Measurements from ENCODE around the gene INTS14. TPM values are rescaled to one million over a fixed set of nuclear protein-coding genes. Genes with fewer than 3 reads are reported as not detected.

INTS14 gene
- polyA plus RNA-seq, 6 donors from 2014 or later = 15.1 to 27.4 (median 22.6) TPM

DNA sequence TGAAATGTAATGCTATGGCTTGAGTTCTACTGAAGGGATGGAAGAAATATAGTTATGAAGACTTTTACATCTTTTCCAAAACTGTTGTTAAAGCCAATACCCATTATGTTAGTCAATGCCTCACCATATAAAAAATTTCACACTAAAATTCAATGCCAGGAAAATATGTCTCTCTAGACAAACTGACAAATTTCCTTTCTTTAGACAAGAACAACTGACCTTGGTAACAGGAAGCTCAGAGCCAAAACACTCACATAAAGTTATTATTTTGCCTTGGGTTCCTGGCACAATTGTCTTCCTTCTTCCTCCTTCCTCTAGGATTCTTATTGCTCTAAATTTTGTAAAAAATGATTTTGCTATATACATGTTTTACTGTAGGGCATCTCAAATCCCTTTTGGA lies 26.7 kb downstream of the INTS14 start:
- Mint-ChIP-seq H3K36me3 (peaks cover 11 to 27% of the 10 kb centered on the region in 2 donors), H3K27ac (peak overlapping the region; percentile 61 to 89 (median 76)), H3K9me3 (no peaks in the 10 kb centered on the region), H3K27me3 (no peaks in the 10 kb centered on the region), H3K4me3 (peak overlapping the region in 1 of 8 donors; percentile 8), H3K4me1 (peaks cover 10 to 17% (median 11%) of the 10 kb centered on the region in 3 donors)
- DNase-seq (no peak), ATAC-seq (ENCODE audit: low read depth in 2 of 2) (no peak)

DNA sequence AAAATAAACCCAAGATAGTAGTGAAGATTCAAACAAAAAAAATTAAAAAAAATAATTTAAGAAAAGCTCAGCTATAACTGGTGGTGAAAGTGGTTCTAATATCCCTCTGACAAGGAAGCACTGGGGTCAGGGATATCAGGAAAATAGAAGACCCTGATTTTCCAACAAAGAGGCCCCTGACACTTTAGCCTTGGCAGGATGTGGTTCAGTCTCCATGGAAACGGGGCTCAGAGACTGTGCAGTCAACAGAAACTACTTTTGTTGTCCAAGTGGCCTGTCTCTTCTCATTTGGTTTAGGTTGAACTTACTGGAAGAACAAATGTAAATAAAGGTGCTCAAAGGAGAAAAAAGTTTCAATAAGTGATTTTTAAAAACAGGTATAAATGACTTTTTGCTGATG lies 27.2 kb downstream of the INTS14 start:
- Mint-ChIP-seq H3K27ac (peak overlapping the region; percentile 61 to 89 (median 76)), H3K27me3 (no peaks in the 10 kb centered on the region), H3K4me3 (no peak overlapping the region), H3K36me3 (peaks cover 9 to 27% of the 10 kb centered on the region in 2 donors), H3K9me3 (no peaks in the 10 kb centered on the region), H3K4me1 (peaks cover 10 to 17% (median 11%) of the 10 kb centered on the region in 3 donors)
- ATAC-seq (ENCODE audit: low read depth in 2 of 2) = peak; percentile 48 to 61
- peak; percentile 7 for DNase-seq

DNA sequence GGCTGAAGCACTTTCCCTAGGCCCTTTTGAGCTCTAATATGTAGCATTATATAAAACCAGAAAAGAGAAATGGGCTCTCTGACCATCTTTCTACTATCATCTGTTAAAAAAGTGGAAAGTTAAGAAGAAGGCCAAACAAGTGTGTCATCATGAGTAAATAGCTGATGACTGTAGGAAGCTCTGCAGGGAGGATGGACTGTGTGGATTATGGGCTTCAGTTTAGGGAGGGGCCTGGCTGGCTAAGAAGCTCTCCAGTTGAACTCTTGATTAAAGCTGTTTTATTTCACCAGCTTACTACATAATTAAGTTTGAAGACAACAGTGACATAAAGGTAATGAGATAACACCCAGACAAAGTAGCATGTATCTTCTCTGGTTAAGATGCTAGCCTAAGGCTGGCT lies 30.6 kb downstream of the INTS14 start:
- no peak overlapping the region for H3K4me3 Mint-ChIP-seq

DNA sequence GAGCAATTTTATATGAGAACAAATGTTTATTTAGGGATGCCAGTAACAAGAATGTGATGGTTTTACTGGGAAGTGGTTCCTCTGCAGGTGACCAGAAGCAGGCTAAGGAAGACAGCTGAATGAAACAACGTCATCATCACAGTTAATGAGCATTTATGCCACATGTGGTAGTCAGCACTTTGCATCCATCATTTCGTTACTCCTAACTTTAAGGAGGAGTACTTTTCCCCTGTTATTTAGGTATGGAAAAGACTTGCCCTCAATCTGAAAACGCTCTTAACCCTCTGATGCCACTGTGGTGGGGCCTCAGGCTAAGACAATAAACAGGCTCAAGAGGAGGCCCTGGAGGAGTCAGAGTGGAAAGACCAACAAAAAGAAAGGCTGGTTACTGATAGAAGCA lies 31.2 kb downstream of the INTS14 start:
- H3K36me3 Mint-ChIP-seq = peaks cover 0 to 16% of the 10 kb centered on the region in 2 donors
- H3K27me3 Mint-ChIP-seq = no peaks in the 10 kb centered on the region

More for the DNA sequence above, 30.6 kb downstream of the INTS14 start:
- H3K27ac Mint-ChIP-seq = peak overlapping the region in 2 of 6 donors; percentile 21 to 47
- ATAC-seq (ENCODE audit: low read depth in 2 of 2) = no peak
- peaks cover 0 to 16% of the 10 kb centered on the region in 2 donors for H3K36me3 Mint-ChIP-seq
- no peaks in the 10 kb centered on the region for H3K9me3 Mint-ChIP-seq
- no peak for DNase-seq
- H3K27me3 Mint-ChIP-seq = no peaks in the 10 kb centered on the region
- H3K4me1 Mint-ChIP-seq = peaks cover 16 to 35% (median 21%) of the 10 kb centered on the region in 3 donors

DNA sequence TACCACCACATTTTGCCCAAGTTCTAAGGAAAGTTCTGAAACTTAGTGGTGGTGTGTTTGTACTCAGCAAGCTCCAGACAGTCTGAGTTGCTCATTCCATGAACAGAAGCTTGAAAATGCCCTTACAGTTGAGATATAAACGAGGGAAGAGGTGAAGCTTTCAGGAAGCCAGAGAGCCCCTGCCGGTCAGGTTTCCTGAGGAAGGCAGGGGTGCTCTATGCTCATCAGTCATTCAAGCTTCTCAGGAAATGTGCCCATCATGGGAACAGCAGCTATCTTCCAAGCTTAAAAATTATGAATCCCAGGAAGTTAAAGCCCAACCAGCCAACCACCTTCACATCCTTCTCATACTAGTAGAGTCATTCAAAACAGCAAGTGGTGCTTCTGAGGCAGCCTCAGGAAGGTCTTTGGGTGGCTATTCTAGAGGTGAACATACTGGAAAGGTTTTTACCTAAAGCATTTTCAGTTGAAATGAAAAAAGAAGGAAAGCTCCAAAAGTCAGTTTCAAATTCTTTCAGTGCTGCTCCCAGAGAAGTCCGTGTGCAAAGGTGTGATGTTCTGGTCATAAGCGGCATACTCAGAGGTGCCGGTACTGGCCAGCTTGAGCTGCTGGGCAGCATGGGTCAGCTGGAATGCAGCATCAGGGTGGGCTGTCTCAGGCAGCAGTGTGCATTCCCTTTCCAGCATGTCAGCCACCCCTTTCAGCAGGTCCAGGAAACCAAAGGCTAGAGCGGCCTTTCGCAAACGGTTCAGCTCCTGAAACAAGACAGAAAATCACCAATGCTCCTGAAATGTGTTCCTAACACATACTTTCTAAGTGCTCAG lies 31.8 kb downstream of the INTS14 start:
- Mint-ChIP-seq H3K36me3 (peaks cover 0 to 15% of the 10 kb centered on the region in 2 donors), H3K4me3 (no peak overlapping the region), H3K27me3 (no peaks in the 10 kb centered on the region), H3K9me3 (no peaks in the 10 kb centered on the region), H3K27ac (peak overlapping the region in 2 of 6 donors; percentile 37 to 57), H3K4me1 (peaks cover 13 to 27% (median 21%) of the 10 kb centered on the region in 3 donors)
- DNase-seq (no peak), ATAC-seq (ENCODE audit: low read depth in 2 of 2) (no peak)

More for the DNA sequence above, 31.2 kb downstream of the INTS14 start:
- Mint-ChIP-seq H3K9me3 (no peaks in the 10 kb centered on the region), H3K4me3 (no peak overlapping the region), H3K27ac (peak overlapping the region in 1 of 6 donors; percentile 21), H3K4me1 (peaks cover 16 to 34% (median 21%) of the 10 kb centered on the region in 3 donors)
- DNase-seq (no peak), ATAC-seq (ENCODE audit: low read depth in 2 of 2) (no peak)

DNA sequence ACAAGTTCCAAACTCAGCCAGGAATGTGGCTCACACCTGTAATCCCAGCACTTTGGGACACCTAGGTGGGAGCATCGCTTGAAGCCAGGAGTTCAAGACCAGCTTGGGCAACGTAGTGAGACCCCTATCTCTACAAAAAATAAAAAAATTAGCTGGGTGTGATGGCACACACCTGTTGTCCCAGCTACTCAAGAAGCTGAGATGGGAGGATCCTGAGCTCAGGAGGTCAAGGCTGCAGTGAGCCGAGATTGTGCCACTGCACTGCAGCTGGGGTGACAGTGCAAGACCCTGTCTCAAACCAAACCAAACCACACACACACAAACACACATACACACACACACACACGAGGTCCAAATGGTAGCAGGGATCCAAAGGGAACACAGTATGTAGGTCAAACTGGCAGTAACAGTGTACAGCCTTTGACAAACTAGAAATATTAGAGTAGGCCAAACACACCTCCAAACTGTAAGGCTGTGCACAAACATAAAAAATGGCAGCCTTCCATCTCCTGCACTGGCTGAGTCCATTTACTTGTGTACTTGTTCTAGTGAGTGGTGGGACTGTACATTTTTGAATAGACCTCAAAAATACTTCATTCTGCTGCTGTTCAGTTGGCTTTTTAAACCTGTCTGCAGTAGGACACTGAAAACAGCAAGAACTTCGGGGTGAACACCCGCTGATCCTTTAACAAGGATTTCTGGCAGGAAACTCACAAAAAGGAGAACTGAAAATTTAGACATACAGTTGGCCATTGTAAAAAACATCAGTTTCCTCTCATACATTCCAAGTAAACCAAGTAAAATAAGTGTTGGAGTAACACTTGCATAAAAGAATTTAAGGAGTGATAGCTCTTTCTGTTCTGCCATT lies 33.6 kb downstream of the INTS14 start:
- DNase-seq (no peak), ATAC-seq (ENCODE audit: low read depth in 2 of 2) (no peak)
- H3K4me3 Mint-ChIP-seq = peak overlapping the region in 1 of 8 donors; percentile 59
- no peaks in the 10 kb centered on the region for H3K27me3 Mint-ChIP-seq
- H3K9me3 Mint-ChIP-seq = no peaks in the 10 kb centered on the region
- peak overlapping the region in 4 of 6 donors; percentile 23 to 76 (median 54) for H3K27ac Mint-ChIP-seq
- peaks cover 0 to 5% of the 10 kb centered on the region in 2 donors for H3K36me3 Mint-ChIP-seq
- H3K4me1 Mint-ChIP-seq = peaks cover 9 to 18% (median 12%) of the 10 kb centered on the region in 3 donors

DNA sequence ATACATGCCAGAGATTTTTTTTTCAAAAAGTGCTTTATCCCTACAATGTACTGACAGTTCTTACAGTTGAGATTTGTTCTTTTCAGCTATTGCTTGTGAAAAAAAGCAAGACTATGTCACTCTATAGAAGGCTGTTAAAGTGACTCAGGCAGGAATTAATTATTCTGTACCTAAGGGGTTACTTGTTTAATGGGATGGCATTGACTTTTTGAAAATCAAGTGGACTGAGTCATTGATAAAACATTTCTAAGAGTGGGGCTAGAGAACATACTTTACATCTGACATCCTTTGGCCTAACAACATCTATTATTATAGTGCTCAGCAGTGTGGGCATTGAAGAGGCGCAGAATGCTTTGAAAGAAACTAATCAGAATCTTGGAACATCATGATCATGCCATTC lies 34.3 kb downstream of the INTS14 start:
- DNase-seq = no peak
- no peaks in the 10 kb centered on the region for H3K9me3 Mint-ChIP-seq
- no peaks in the 10 kb centered on the region for H3K27me3 Mint-ChIP-seq
- H3K36me3 Mint-ChIP-seq = peaks cover 0 to under 1% of the 10 kb centered on the region in 2 donors
- H3K4me1 Mint-ChIP-seq = peaks cover 9 to 18% (median 12%) of the 10 kb centered on the region in 3 donors
- H3K4me3 Mint-ChIP-seq = no peak overlapping the region
- no peak overlapping the region for H3K27ac Mint-ChIP-seq
- no peak for ATAC-seq (ENCODE audit: low read depth in 2 of 2)

DNA sequence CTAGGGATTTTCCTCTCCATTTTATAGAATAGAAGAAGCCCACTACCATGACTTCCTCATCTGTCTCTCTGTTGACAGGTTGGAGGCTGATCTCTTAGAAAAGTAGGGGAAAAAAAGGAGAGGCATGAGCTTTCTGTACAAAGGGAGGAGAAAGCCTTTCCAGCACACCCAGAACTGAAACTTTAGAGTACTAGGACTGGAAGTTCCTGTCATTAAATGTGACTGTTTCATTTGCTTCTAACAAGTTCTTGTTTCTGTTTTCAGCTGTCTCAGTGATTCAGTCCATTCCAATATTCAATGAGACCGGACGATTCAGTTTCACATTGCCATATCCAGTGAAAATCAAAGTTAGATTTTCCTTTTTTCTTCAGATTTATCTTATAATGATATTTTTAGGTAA lies 39.0 kb downstream of the INTS14 start:
- no peak overlapping the region for H3K27ac Mint-ChIP-seq

DNA sequence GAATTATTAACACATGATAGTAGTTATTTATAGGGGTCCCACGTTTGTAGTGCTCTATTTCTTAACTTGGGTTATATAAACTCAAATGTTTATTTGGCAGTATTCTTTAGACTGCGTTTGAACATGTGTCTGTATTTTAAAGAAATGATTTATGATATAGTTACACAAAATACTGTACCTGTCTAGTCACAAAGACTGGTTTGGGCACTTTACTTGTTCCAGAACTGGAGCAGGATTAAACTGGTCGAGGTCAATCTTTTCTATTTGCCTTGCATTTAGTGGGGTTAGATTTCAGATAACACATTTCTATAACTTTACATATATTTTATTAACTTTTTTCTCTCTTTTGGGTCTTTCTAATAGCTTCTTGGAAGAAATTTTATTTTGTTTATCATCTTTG lies 41.2 kb downstream of the INTS14 start:
- Mint-ChIP-seq H3K27me3 (no peaks in the 10 kb centered on the region), H3K27ac (no peak overlapping the region), H3K9me3 (peaks cover 0 to 5% (median 0%) of the 10 kb centered on the region in 7 donors), H3K4me3 (no peak overlapping the region), H3K4me1 (no peaks in the 10 kb centered on the region), H3K36me3 (peaks cover 15 to 31% of the 10 kb centered on the region in 2 donors)
- DNase-seq (no peak), ATAC-seq (ENCODE audit: low read depth in 2 of 2) (no peak)

More for the DNA sequence above, 39.0 kb downstream of the INTS14 start:
- H3K36me3 Mint-ChIP-seq = peaks cover 0 to 12% of the 10 kb centered on the region in 2 donors
- H3K27me3 Mint-ChIP-seq = no peaks in the 10 kb centered on the region
- H3K4me3 Mint-ChIP-seq = no peak overlapping the region
- peaks cover 0 to 1% (median 0%) of the 10 kb centered on the region in 7 donors for H3K9me3 Mint-ChIP-seq
- DNase-seq (no peak), ATAC-seq (ENCODE audit: low read depth in 2 of 2) (no peak)
- peaks cover 0 to 3% (median under 1%) of the 10 kb centered on the region in 3 donors for H3K4me1 Mint-ChIP-seq

DNA sequence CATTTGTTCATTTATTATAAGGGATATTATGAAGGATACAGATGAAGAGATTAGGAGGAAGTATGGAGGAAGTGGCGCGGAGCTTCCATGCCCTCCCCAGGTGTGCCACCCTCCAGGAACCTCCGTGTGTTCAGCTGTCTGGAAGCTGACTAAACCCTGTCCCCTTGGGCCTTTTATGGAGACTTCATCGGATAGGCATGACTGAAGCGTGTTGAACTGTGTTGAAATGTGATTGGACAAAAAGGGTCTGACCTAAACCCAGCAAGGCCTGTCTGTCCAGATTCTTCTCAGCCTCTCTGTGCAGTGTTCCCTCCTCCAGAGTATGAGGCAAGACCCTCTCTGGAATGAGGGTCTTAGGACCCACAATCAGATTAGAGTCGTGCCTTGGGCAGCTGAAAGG lies 49.0 kb downstream of the INTS14 start:
- H3K27ac Mint-ChIP-seq = peak overlapping the region in 1 of 6 donors; percentile 42
- H3K27me3 Mint-ChIP-seq = no peaks in the 10 kb centered on the region
- DNase-seq (no peak), ATAC-seq (ENCODE audit: low read depth in 2 of 2) (no peak)
- peaks cover 31 to 67% of the 10 kb centered on the region in 2 donors for H3K36me3 Mint-ChIP-seq
- H3K4me1 Mint-ChIP-seq = no peaks in the 10 kb centered on the region
- H3K4me3 Mint-ChIP-seq = no peak overlapping the region
- H3K9me3 Mint-ChIP-seq = peaks cover 0 to 5% (median 0%) of the 10 kb centered on the region in 7 donors

DNA sequence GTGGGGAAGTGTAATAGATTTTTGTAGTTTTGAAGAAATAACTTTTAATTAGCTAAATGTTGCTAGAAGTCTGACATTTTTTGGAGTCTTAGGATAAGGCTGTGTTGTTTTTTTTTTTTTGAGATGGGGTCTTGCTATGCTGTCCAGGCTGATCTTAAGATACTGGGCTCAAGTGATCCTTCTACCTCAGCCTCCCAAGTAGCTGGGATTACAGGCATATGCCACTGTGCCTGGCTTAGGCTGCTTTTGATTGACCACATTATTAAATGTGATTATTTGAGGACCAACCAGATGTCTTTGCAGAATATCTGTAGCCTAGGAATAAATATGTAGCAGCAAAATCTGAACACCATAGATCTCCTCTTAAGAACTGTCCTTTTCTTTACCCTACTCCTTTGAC lies 51.0 kb downstream of the INTS14 start:
- ATAC-seq (ENCODE audit: low read depth in 2 of 2) = no peak
- no peaks in the 10 kb centered on the region for H3K9me3 Mint-ChIP-seq
- peak overlapping the region in 1 of 6 donors; percentile 1 for H3K27ac Mint-ChIP-seq
- no peaks in the 10 kb centered on the region for H3K27me3 Mint-ChIP-seq
- H3K4me3 Mint-ChIP-seq = no peak overlapping the region
- H3K4me1 Mint-ChIP-seq = peaks cover 0 to 4% (median 0%) of the 10 kb centered on the region in 3 donors
- H3K36me3 Mint-ChIP-seq = peaks cover 30 to 61% of the 10 kb centered on the region in 2 donors
- DNase-seq = no peak

DNA sequence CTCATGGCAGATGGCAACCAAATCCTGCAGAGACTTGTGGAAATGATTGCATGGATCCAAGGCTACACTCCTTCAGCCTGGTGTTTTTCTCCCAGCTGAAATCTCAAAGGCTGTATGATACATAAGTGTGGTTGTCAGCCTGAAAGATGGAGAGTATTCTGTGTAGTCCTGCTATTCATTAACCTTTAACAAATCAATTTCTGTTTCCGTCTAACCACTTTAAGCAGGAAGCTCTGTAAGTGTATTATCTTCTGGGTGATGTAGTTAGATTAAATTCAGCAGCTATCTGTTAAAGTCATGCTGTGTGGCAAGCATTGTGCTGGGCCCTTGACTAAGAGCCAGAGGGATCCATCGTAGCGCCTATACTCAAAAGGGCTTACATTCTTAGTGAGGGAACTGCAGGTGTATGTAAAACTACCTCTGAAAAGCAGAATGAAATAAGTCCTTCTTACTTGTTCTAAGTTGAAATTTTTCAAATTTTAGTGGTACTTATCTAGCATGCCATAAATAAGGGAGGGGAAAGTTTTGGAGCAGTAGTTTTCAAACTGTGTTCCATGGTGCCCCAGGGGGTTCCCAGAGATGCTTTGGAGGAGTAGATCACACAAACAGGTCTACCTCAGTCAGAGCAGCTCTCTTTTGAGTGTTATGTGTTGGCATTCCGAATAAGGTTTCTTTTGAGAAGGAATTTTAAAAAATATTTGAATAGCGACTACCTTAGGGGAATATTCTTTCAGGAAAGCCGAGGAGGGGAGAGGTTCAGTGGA lies 51.8 kb downstream of the INTS14 start:
- no peak for ATAC-seq (ENCODE audit: low read depth in 2 of 2)
- H3K4me1 Mint-ChIP-seq = peaks cover 0 to 7% (median 0%) of the 10 kb centered on the region in 3 donors
- H3K27me3 Mint-ChIP-seq = no peaks in the 10 kb centered on the region
- no peak overlapping the region for H3K4me3 Mint-ChIP-seq
- peaks cover 25 to 54% of the 10 kb centered on the region in 2 donors for H3K36me3 Mint-ChIP-seq
- no peaks in the 10 kb centered on the region for H3K9me3 Mint-ChIP-seq
- DNase-seq = no peak
- peak overlapping the region in 1 of 6 donors; percentile 20 for H3K27ac Mint-ChIP-seq

DNA sequence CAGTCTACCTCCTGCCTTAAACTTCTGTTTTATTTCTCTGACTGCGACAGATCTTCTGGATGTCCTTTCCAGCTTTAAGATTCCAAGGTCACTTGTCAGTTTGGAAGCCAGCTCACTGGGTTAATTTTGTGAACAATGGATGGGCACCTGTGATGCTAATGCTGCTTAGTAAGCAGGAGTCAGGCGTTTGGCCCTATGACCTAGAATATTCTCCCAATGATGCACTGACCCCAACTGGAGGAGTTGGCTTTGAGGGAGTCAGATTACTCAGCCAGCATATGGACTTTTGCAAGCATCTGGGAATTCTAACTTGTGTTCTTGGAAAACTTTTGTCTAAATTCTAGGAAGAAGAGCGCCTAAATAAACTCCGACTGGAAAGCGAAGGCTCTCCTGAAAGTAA lies 52.6 kb downstream of the INTS14 start:
- no peak overlapping the region for H3K4me3 Mint-ChIP-seq
- no peak for DNase-seq
- peak overlapping the region in 1 of 6 donors; percentile 49 for H3K27ac Mint-ChIP-seq
- peaks cover 0 to 15% (median 0%) of the 10 kb centered on the region in 3 donors for H3K4me1 Mint-ChIP-seq
- H3K9me3 Mint-ChIP-seq = no peaks in the 10 kb centered on the region
- ATAC-seq (ENCODE audit: low read depth in 2 of 2) = no peak
- H3K36me3 Mint-ChIP-seq = peaks cover 18 to 48% of the 10 kb centered on the region in 2 donors
- H3K27me3 Mint-ChIP-seq = no peaks in the 10 kb centered on the region

Data from naive B cell (primary cell).